HEK293 (cell line): ENCODE measurements around the gene PCK1.

Experiments used
- HOXD13 ChIP-seq: sonication (generic); formaldehyde crosslinking; IDR thresholded peaks from 2 replicates; pipeline ENCODE4 v1.8.0; 2022; ENCODE audit warnings: missing genetic modification reagents, borderline replicate concordance
- PBX3 ChIP-seq: sonication (generic); formaldehyde crosslinking; IDR thresholded peaks from 2 replicates; pipeline ENCODE4 v1.8.1; 2022; ENCODE audit warnings: mild to moderate bottlenecking, moderate library complexity, missing genetic modification reagents
- PRDM10 ChIP-seq: fragments of 450-650 bp; formaldehyde crosslinking; IDR thresholded peaks from 2 replicates; pipeline ENCODE4 v1.5.1; 2016; ENCODE audit warnings: missing biosample characterization, missing genetic modification characterization
- SP3 ChIP-seq: fragments of 450-650 bp; formaldehyde crosslinking; IDR thresholded peaks from 2 replicates; pipeline ENCODE4 v1.5.1; 2016; ENCODE audit warnings: missing biosample characterization, missing genetic modification characterization
- YY2 ChIP-seq: fragments of 450-650 bp; formaldehyde crosslinking; IDR thresholded peaks from 2 replicates; pipeline ENCODE4 v1.5.1; 2016; ENCODE audit warnings: missing biosample characterization, missing genetic modification characterization
- ZIC2 ChIP-seq: fragments of 450-650 bp; formaldehyde crosslinking; IDR thresholded peaks from 2 replicates; pipeline ENCODE4 v1.5.1; 2016; ENCODE audit warnings: missing biosample characterization, missing genetic modification characterization
- ZNF10 ChIP-seq: fragments of 450-650 bp; formaldehyde crosslinking; IDR thresholded peaks from 2 replicates; pipeline ENCODE4 v1.5.1; 2017; ENCODE audit warnings: missing biosample characterization, missing genetic modification characterization
- ZNF146 ChIP-seq: fragments of 450-650 bp; formaldehyde crosslinking; IDR thresholded peaks from 2 replicates; pipeline ENCODE4 v1.5.1; 2016; ENCODE audit warnings: missing biosample characterization, missing genetic modification characterization
- ZNF24 ChIP-seq: fragments of 450-650 bp; formaldehyde crosslinking; IDR thresholded peaks from 2 replicates; pipeline ENCODE4 v1.5.1; 2016; ENCODE audit warnings: missing biosample characterization, missing genetic modification characterization
- ZNF280D ChIP-seq: fragments of 450-650 bp; formaldehyde crosslinking; IDR thresholded peaks from 2 replicates; pipeline ENCODE4 v1.5.1; 2016; ENCODE audit warnings: missing biosample characterization, missing genetic modification characterization
- ZNF747 ChIP-seq: fragments of 450-650 bp; formaldehyde crosslinking; IDR thresholded peaks from 2 replicates; pipeline ENCODE4 v1.5.1; 2016; ENCODE audit warnings: missing biosample characterization, missing genetic modification characterization
- ZNF830 ChIP-seq: fragments of 450-650 bp; IDR thresholded peaks from 2 replicates; pipeline ENCODE4 v1.5.0; 2018; ENCODE audit warnings: missing biosample characterization, missing genetic modification characterization, low read depth, mild to moderate bottlenecking, moderate library complexity
- TF ChIP-seq, protein P1 (sequence below): fragments of 450-650 bp; formaldehyde crosslinking; IDR thresholded peaks from 2 replicates; pipeline ENCODE4 v1.5.1; 2016; ENCODE audit warnings: missing biosample characterization, missing genetic modification characterization
- TF ChIP-seq, protein P2 (sequence below): fragments of 450-650 bp; formaldehyde crosslinking; IDR thresholded peaks from 2 replicates; pipeline ENCODE4 v1.5.1; 2016; ENCODE audit warnings: missing biosample characterization, missing genetic modification characterization

DNA sequence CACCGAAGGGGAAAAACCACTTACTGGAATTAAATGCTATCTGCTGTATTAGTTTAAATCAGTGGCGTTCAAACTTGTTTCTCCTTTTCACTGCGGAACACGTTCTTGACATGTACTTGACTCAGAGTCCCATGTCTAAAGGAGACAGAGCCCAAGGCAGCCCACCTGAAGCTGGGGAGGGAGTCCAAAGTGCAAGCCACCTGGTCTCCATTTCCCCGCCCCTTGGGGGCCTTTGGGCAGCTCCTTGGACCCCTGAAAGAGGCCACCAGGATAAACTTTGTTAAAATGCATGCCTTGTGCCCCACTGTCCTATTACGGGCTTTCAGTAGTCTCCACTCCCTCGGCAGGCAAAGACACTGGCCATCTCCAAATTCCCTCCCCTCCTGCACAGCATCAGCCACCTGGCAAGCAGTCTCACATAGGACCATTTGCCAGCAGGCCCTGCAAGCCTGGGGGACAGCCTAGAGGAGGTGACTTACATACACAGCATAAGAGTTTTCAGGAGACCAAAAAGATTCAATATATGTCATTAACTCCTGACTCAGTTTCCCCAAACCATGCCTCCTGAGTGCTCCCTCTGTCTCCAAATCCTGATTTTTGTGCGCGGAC lies 6.7 kb downstream of the PCK1 start:
- TF ChIP-seq, protein P1, sequence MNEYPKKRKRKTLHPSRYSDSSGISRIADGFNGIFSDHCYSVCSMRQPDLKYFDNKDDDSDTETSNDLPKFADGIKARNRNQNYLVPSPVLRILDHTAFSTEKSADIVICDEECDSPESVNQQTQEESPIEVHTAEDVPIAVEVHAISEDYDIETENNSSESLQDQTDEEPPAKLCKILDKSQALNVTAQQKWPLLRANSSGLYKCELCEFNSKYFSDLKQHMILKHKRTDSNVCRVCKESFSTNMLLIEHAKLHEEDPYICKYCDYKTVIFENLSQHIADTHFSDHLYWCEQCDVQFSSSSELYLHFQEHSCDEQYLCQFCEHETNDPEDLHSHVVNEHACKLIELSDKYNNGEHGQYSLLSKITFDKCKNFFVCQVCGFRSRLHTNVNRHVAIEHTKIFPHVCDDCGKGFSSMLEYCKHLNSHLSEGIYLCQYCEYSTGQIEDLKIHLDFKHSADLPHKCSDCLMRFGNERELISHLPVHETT: no peak
- TF ChIP-seq PRDM10 (tag by site-specific recombination) (no peak), ZIC2 (tag by site-specific recombination) (no peak), SP3 (tag by site-specific recombination) (no peak), ZNF24 (tag by site-specific recombination) (no peak), YY2 (no peak), ZNF10 (tag by site-specific recombination) (no peak), ZNF146 (no peak), ZNF280D (tag by site-specific recombination) (no peak), PBX3 (CRISPR knock-in tag) (no peak), HOXD13 (CRISPR knock-in tag) (no peak), ZNF830 (no peak), ZNF747 (tag by site-specific recombination) (no peak)
- TF ChIP-seq, protein P2, sequence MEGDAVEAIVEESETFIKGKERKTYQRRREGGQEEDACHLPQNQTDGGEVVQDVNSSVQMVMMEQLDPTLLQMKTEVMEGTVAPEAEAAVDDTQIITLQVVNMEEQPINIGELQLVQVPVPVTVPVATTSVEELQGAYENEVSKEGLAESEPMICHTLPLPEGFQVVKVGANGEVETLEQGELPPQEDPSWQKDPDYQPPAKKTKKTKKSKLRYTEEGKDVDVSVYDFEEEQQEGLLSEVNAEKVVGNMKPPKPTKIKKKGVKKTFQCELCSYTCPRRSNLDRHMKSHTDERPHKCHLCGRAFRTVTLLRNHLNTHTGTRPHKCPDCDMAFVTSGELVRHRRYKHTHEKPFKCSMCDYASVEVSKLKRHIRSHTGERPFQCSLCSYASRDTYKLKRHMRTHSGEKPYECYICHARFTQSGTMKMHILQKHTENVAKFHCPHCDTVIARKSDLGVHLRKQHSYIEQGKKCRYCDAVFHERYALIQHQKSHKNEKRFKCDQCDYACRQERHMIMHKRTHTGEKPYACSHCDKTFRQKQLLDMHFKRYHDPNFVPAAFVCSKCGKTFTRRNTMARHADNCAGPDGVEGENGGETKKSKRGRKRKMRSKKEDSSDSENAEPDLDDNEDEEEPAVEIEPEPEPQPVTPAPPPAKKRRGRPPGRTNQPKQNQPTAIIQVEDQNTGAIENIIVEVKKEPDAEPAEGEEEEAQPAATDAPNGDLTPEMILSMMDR (tag by site-specific recombination): no peak
